GM19193 (cell line): ENCODE results near the gene ADGRD2.

Source experiments
- POLR2A ChIP-seq: IDR thresholded peaks from 4 replicates; pipeline ENCODE4 v1.6.1; 2011; ENCODE audit not compliant: insufficient read depth, insufficient read length; ENCODE audit errors: extremely low read depth

The ADGRD2 gene

GRCh38 chr9:124479371-124479770 lies 29.1 kb downstream of the ADGRD2 start:
- no peak for TF ChIP-seq POLR2A

DNA sequence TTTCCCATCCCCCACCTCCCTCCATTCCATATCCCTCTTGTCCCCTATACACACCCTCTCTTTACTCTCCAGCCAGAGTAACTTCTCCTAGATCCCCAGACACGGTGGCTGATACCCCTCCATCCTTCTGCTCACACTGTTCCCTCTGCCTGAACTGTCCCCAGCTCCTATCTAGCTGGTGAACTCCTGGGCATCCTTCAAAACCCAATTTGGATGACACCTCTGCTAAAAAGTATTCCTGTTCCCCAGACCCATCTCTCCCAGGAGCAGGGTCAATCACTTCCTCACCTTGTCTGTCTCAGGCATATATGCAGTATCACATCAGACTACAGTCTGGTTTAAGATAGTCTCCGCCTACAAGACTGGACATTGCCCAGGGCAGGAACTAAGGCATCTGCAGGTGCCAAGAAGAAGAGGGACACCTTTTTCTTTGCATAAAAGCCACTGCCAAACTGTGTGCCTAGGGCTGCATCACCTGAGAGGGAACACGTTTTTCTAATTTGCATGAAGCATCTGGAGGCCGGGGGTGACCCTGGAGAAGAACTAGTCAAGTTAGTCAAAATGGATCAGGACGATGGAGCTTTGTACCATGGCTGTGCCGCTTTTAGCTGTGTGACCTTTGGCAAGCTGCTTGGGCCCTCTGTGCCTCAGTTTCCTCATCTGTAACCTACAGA lies 29.8 kb downstream of the ADGRD2 start:
- TF ChIP-seq POLR2A = no peak

DNA sequence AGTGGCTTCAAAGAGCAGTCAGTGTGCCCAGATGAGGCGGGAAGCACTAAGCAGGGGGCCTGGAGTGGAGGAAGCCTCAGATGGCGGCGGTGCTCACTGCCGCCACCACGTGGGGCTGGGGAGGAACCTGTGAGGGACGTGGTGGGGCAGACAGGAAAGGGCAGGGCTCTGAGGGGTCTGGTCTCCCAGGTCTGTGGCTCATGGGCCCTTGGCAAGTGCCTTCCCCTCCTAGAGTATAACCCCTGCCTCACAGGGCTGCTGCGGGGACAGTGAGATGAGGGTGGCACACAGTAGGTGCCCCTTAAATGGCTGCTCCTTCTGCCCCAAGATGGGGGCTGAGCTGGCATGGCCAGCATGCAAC lies 30.4 kb downstream of the ADGRD2 start:
- TF ChIP-seq POLR2A = no peak

DNA sequence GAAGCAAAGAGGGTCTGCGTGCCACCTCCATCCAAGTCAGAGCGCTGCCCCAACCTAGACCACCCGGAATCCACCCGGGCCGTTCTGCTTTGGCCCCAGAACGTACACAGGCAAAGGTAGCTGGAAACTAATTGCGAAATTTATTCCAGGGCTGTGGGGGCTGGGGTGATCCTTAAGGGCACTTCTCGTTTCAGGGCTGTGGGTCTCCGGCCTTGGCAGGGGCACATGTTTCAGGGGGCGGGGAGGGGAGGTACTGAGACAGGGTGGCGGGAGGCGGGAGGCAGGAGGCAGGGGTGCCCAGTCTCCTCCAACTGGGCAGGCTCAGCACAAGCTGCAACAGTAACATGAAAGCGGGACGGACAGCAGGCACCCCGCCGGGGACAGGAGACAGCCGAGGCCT lies 30.9 kb downstream of the ADGRD2 start:
- TF ChIP-seq POLR2A = no peak

DNA sequence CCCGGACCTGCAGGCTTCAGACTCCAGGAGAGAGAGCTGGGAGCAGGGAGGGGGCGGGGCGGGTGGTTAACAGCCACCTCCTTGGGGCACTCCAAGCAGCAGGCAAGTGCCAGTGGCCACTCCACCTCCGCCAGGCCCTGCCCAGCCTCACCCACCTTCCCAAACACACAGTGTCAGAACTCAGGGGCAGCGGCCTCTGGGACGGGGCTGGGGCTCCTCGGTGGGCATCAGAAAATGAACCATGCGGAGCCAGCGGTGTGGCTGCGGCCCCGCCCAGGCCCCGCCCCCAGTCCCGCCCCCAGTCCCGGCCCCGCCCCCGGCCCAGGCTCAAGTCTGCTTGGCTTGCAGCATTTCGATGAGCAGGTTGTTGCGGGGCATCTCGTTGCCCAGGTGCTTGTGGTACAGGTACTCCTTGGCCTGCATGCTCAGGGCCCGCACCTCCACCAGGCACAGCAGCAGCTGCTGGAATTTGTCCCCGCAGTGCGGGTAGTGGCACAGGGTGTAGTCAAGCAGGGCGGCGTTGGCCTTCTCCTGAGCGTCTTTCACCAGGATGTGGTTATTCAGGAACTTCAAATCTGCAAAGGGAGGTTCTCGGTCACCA lies 32.3 kb downstream of the ADGRD2 start:
- TF ChIP-seq POLR2A = no peak

GRCh38 chr9:124483481-124483880 lies 33.2 kb downstream of the ADGRD2 start:
- no peak for TF ChIP-seq POLR2A

DNA sequence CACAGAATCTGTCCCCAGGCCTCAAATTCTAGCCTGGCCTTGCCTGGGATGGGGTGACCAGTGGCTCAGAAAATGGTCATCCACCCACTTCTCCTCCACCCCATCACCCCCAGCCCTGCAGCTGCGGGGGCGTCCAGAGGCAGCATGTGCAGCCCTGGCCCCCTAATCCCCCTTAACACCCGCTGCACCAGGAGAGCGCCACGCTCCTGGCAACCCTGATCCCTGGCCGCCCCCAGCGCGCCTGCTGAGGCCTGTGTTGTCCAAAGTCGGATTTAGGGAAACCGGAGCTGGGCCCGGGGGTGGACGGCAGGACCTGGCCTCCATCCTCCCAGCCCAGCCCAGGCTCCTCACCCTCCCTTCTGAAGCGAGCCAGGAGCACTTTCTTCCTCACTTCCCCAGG lies 35.0 kb downstream of the ADGRD2 start:
- TF ChIP-seq POLR2A = no peak

- TF ChIP-seq POLR2A = no peak
Measured at GRCh38 chr9:124485936-124486335, 35.7 kb downstream of the ADGRD2 start.

- TF ChIP-seq POLR2A = no peak
Measured at GRCh38 chr9:124486778-124487259, 36.6 kb downstream of the ADGRD2 start.

DNA sequence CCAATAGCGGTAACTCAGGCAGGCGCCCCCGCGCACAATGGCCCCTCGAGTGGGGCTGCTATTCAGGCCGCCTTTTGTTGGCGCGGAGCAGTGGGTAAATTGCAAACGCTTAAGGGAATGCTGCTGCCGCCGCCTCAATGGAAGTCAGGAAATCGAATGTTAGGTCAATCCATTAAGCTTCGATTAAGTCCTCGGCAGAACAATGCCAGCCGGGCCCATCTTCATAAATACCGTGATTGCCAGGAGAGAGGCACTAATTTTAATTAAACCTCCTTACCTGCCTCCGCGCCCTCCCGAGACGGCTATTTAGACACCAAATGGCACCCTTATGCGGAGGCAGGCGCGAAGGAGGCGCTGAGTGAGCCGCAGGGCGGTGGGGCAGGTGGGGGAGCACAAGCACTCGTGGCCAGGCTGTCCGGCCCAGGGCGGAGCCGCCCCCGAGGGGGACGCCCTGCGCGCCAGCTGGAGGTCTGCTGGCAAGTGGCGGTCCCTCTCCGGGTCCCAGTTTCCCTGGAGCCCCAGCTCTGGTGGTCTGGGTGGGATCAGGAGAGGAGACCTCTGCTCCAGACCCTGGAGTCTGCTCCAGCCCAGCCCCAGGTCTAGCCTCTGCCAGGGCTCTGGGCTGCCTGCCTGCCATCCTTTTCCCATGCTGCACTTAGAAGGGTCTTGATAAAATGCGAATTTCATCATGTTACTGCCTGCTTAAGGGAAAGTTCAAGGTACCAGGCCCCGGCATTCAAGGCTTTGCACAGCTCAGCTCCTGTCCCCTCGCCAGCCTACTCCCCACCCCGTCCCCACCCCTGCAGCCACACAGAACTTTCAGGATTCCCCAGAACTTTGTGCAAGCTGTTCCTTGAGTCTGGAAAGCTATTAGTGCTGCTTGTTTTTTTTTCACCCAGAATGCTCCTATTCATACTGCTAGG lies 37.3 kb downstream of the ADGRD2 start:
- TF ChIP-seq POLR2A = no peak

DNA sequence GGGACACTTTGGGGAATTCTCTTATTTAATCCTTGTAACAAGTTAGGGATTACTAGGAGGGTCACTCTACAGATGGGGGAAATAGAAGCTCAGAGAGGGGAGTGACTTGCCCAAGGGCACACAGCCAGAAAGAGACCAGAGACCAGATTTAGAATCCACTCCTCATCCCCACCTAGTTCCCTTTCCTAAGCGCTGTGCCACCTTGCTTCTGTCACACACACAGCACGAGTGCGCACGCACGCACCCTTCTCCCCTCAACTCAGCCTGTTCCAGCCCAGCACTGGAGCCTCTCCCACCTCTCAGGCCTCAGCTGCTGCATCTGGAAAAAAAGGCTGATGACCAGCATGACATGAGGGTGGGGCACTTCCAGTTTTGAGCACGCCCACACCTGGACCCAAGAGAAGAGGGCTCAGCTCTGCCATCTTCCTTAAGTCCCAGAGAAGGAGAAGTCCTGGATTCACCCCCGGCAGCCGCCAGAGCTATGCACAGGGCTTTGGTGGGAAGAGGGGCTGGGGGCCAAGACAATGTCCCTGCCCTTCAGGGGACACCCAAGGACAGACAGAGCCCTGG lies 38.5 kb downstream of the ADGRD2 start:
- TF ChIP-seq POLR2A = no peak

DNA sequence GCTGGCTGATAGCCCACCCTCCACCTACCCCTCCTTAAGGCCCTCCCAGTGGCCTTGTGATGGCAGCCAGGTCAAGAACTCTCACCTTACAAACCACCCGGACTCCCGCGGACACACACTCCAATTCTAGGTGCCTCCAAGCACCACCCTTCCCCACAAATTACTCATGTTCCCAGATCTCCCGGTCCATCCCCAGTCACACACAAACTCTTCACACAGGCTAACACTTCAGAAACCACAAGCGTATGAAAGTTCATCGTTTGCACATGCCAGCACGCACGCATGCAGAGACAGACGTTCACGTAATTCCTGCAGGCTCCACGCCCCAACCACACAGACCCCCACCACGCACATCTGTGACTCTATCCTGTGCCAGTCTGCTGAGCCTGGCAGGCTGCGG lies 39.0 kb downstream of the ADGRD2 start:
- TF ChIP-seq POLR2A = no peak

DNA sequence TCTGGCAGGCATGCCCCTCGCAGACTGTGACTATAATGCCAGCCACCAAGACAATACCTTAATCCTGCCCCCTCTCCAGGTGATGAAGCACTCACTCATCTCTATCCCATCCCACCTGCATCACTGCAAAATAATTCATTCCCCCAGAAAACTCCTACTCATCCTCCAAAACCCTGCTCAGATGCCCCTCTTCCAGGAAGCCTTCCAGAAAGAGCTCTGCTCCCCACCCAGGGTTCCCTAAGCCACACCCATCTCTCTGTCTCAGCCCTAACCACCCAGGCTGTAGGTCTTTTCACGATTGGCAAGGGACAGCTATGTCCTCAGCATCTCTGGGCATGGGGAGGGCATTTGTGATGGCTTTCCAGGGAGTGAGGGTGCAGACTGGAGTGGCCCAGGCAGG lies 39.8 kb downstream of the ADGRD2 start:
- TF ChIP-seq POLR2A = no peak

DNA sequence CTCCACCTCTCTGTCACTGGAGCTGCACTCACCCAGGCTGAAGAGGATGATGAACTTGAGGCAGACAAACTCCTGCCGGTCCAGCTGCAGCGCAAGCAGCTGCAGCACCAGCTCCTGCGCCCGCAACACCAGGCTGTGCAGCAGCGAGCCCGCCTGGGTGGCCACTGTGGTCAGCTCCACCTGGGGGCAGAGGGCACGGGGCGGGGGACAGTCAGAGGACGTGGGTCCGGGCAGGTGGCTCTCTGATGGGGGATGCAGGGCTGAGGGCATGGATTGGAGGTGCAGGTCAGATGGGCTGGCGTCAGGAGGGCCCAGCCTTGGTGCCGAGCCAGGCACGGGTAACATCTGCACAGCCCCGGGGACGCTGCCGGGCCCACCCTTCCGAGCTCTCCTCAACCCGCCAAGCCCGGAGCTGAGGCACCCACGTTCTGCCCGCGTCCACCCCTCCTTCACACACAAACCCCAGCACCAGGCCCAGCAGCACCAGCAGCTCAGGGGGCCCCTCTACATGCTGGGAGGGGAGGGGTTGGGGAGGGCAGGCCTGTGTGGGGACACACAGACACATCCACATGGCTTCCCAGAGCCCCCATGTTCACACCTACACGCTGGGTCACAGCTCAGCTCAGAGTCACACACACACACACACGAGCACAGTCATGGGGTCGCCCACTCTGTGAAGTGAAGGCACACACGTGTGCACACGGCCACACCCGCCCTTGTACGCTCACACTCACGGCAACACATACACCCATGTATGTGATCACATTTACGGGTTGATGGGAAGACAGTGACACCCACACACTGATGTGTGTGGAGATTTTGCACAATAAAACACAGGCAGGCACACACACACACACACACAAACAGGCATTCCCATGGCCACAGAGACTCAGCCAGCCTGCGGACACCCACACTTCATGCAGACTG lies 41.1 kb downstream of the ADGRD2 start:
- TF ChIP-seq POLR2A = no peak

GRCh38 chr9:124492818-124493217 lies 42.6 kb downstream of the ADGRD2 start:
- TF ChIP-seq POLR2A = no peak

- TF ChIP-seq POLR2A = no peak
Measured at GRCh38 chr9:124493218-124493617, 43.0 kb downstream of the ADGRD2 start.
